ENCODE data around the gene PEMT.

The PEMT gene

DNA sequence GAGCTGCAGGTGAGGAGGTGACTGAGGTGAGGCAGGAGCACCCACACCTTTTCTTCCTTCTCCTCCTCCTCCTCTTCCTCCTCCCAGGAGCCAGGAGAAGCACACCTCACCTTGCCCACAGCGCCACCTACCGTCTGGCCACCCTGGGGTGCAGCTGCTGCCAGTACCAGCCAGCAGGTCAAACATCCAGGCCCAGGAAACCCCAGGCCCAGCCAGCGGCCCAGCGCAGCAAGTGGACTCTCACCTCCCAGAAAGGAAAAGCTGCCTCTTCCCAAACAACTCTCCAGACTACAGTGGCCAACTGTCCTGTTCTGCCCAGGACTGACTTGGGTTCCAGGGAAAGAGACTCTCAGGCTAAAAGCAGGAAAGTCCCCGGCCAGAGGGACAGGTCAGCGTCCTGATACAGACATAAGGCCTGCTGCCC is 22.7 kb downstream of the PEMT start:
- peak; percentile 66 for DNase-seq (ENCODE audit: low read depth)
- H3K9ac ChIP-seq (ENCODE audit: low read length) = peak overlapping the region; percentile 56
- peaks cover 7% of the 10 kb centered on the region for H3K36me3 ChIP-seq (ENCODE audit: control insufficient read depth, insufficient read depth, low read length, severe bottlenecking)

GRCh38 chr17:17567631-17568030 is 23.9 kb downstream of the PEMT start:
- Histone ChIP-seq H3K4me1 (ENCODE audit: control insufficient read depth, insufficient read depth, low read length) (peaks cover 76% of the 10 kb centered on the region), H3K9me3 (ENCODE audit: control insufficient read depth, low read length) (no peaks in the 10 kb centered on the region), H3K9ac (ENCODE audit: low read length) (peak overlapping the region; percentile 87), H3K4me3 (ENCODE audit: low read length) (peak overlapping the region; percentile 30), H3K27me3 (replicated peaks; ENCODE audit: control insufficient read depth, insufficient read depth, low read length) (no peaks in the 10 kb centered on the region), H3K36me3 (ENCODE audit: control insufficient read depth, insufficient read depth, low read length, severe bottlenecking) (peaks cover 7% of the 10 kb centered on the region)
- DNase-seq (ENCODE audit: low read depth) = no peak

More for the DNA sequence above, 22.7 kb downstream of the PEMT start:
- H3K4me3 ChIP-seq (ENCODE audit: low read length) = no peak overlapping the region
- H3K4me1 ChIP-seq (ENCODE audit: control insufficient read depth, insufficient read depth, low read length) = peaks cover 76% of the 10 kb centered on the region
- H3K9me3 ChIP-seq (ENCODE audit: control insufficient read depth, low read length) = no peaks in the 10 kb centered on the region
- no peaks in the 10 kb centered on the region for H3K27me3 ChIP-seq (replicated peaks; ENCODE audit: control insufficient read depth, insufficient read depth, low read length)

GRCh38 chr17:17566896-17567513 is 24.5 kb downstream of the PEMT start:
- no peaks in the 10 kb centered on the region for H3K27me3 ChIP-seq (replicated peaks; ENCODE audit: control insufficient read depth, insufficient read depth, low read length)
- no peak for DNase-seq (ENCODE audit: low read depth)
- H3K9me3 ChIP-seq (ENCODE audit: control insufficient read depth, low read length) = no peaks in the 10 kb centered on the region

GRCh38 chr17:17565471-17566339 is 25.8 kb downstream of the PEMT start:
- H3K9ac ChIP-seq (ENCODE audit: low read length) = peak overlapping the region; percentile 87
- H3K4me1 ChIP-seq (ENCODE audit: control insufficient read depth, insufficient read depth, low read length) = peaks cover 72% of the 10 kb centered on the region
- no peaks in the 10 kb centered on the region for H3K9me3 ChIP-seq (ENCODE audit: control insufficient read depth, low read length)
- H3K36me3 ChIP-seq (ENCODE audit: control insufficient read depth, insufficient read depth, low read length, severe bottlenecking) = peaks cover 14% of the 10 kb centered on the region
- H3K4me3 ChIP-seq (ENCODE audit: low read length) = peak overlapping the region; percentile 44
- DNase-seq (ENCODE audit: low read depth) = peak; percentile 22
- H3K27me3 ChIP-seq (replicated peaks; ENCODE audit: control insufficient read depth, insufficient read depth, low read length) = no peaks in the 10 kb centered on the region

More at GRCh38 chr17:17566896-17567513, 24.5 kb downstream of the PEMT start:
- H3K9ac ChIP-seq (ENCODE audit: low read length) = peak overlapping the region; percentile 87
- peaks cover 76% of the 10 kb centered on the region for H3K4me1 ChIP-seq (ENCODE audit: control insufficient read depth, insufficient read depth, low read length)
- H3K36me3 ChIP-seq (ENCODE audit: control insufficient read depth, insufficient read depth, low read length, severe bottlenecking) = peaks cover 7% of the 10 kb centered on the region
- peak overlapping the region; percentile 30 for H3K4me3 ChIP-seq (ENCODE audit: low read length)

DNA sequence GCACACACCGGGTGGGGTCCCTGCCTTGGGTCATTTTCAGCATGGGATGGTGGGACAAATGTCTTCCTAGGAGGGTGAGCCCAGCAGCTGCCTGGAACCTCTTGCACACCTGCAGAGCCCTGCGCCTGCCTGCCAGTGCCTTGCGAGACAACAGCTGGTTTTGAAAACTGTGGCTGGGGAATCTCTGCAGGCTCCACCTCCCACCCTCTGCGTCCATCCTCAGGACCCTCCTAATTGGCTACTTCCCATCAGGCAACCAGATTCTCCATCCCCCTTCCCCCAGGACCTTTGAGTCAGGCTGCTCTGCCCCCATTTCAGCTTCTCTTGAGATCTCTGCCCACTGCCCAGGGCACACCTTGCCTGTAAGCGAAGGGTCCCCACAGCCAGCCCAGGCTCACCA is 26.6 kb downstream of the PEMT start:
- peaks cover 12% of the 10 kb centered on the region for H3K36me3 ChIP-seq (ENCODE audit: control insufficient read depth, insufficient read depth, low read length, severe bottlenecking)
- peaks cover 64% of the 10 kb centered on the region for H3K4me1 ChIP-seq (ENCODE audit: control insufficient read depth, insufficient read depth, low read length)
- DNase-seq (ENCODE audit: low read depth) = no peak
- no peaks in the 10 kb centered on the region for H3K27me3 ChIP-seq (replicated peaks; ENCODE audit: control insufficient read depth, insufficient read depth, low read length)
- peak overlapping the region; percentile 87 for H3K9ac ChIP-seq (ENCODE audit: low read length)
- no peaks in the 10 kb centered on the region for H3K9me3 ChIP-seq (ENCODE audit: control insufficient read depth, low read length)
- peak overlapping the region; percentile 44 for H3K4me3 ChIP-seq (ENCODE audit: low read length)

DNA sequence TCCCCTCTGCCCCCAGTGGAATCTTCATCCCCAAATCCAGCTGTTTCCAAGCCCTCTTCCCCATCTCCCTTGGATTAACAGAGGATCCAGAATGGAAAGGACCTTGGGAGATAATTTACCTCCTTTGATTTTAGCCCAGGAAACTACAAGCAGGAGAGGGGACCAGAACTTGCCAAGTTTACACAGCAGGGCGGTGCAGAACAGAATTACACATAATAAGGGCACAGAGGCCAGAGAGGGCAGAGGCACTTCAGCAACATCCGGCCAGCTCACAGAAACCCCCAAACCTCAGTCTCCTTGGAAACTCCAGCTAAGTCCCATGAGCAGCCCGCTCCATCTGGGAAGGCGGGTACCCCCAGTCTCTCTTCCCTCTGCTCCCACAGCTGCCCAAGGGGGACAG is 27.2 kb downstream of the PEMT start:
- no peak for DNase-seq (ENCODE audit: low read depth)
- Histone ChIP-seq H3K36me3 (ENCODE audit: control insufficient read depth, insufficient read depth, low read length, severe bottlenecking) (peaks cover 12% of the 10 kb centered on the region), H3K4me3 (ENCODE audit: low read length) (no peak overlapping the region), H3K4me1 (ENCODE audit: control insufficient read depth, insufficient read depth, low read length) (peaks cover 58% of the 10 kb centered on the region), H3K9me3 (ENCODE audit: control insufficient read depth, low read length) (no peaks in the 10 kb centered on the region), H3K27me3 (replicated peaks; ENCODE audit: control insufficient read depth, insufficient read depth, low read length) (no peaks in the 10 kb centered on the region), H3K9ac (ENCODE audit: low read length) (peak overlapping the region; percentile 87)

GRCh38 chr17:17563530-17563929 is 28.0 kb downstream of the PEMT start:
- H3K4me3 ChIP-seq (ENCODE audit: low read length) = no peak overlapping the region
- H3K36me3 ChIP-seq (ENCODE audit: control insufficient read depth, insufficient read depth, low read length, severe bottlenecking) = peaks cover 12% of the 10 kb centered on the region
- H3K9me3 ChIP-seq (ENCODE audit: control insufficient read depth, low read length) = no peaks in the 10 kb centered on the region
- peak overlapping the region; percentile 87 for H3K9ac ChIP-seq (ENCODE audit: low read length)
- no peak for DNase-seq (ENCODE audit: low read depth)
- no peaks in the 10 kb centered on the region for H3K27me3 ChIP-seq (replicated peaks; ENCODE audit: control insufficient read depth, insufficient read depth, low read length)
- H3K4me1 ChIP-seq (ENCODE audit: control insufficient read depth, insufficient read depth, low read length) = peaks cover 50% of the 10 kb centered on the region

DNA sequence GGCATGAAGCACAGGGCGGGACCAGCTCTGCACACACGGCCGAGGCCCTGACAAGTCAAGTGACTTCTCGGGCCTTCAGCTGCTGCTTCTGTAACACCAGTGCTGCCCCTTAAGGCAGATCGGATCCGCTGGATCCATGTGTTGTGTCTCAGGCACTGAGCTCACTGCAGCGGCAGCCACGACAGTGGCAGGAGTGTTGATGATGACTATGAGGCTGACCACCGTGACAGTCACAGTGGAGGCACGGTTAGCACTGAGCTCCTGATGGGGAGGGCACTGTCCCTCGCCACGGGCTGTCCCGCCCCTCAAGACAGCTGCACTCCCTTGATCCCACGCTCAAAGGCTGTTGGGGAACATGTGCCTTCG is 29.4 kb downstream of the PEMT start:
- no peaks in the 10 kb centered on the region for H3K9me3 ChIP-seq (ENCODE audit: control insufficient read depth, low read length)
- H3K4me3 ChIP-seq (ENCODE audit: low read length) = no peak overlapping the region
- DNase-seq (ENCODE audit: low read depth) = no peak
- no peak overlapping the region for H3K9ac ChIP-seq (ENCODE audit: low read length)
- H3K36me3 ChIP-seq (ENCODE audit: control insufficient read depth, insufficient read depth, low read length, severe bottlenecking) = peaks cover 17% of the 10 kb centered on the region
- H3K4me1 ChIP-seq (ENCODE audit: control insufficient read depth, insufficient read depth, low read length) = peaks cover 37% of the 10 kb centered on the region
- no peaks in the 10 kb centered on the region for H3K27me3 ChIP-seq (replicated peaks; ENCODE audit: control insufficient read depth, insufficient read depth, low read length)

DNA sequence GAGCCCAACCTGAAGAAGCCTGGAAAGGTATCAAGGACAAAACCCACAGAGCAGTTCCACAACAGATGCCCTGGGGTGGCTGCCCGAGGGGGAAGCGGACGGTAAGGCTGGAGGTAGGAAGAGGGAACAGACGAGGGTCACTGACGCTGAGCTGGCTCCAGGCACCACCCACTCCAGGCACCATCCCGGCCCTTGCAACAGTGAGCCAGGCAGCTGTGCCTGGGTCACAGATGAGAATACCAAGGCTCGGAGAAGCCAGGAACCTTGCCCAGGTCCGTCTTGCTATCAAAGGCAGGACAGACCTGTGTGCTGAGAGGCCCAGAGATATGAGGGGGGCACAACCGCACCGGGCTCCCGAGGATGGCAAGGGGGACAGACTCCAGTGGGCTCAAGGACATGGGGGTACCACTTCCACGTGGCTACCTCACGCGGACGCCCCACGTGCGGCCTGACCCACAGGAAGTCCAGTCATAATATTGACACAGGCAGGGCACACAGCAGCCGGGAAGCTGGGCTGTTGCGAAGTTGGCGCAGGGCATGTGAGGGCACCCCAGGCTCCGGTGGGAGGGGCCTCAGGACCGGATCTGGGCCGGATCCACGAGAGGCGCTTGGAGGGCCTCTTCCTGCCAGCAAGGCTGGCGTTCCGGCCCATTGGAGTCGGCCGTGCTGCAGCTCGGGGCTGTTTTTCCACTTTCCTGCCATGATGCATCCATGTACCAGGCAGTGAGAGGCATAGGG is 29.9 kb downstream of the PEMT start:
- H3K4me1 ChIP-seq (ENCODE audit: control insufficient read depth, insufficient read depth, low read length) = peaks cover 31% of the 10 kb centered on the region
- no peak for DNase-seq (ENCODE audit: low read depth)
- no peaks in the 10 kb centered on the region for H3K27me3 ChIP-seq (replicated peaks; ENCODE audit: control insufficient read depth, insufficient read depth, low read length)
- no peaks in the 10 kb centered on the region for H3K9me3 ChIP-seq (ENCODE audit: control insufficient read depth, low read length)
- no peak overlapping the region for H3K9ac ChIP-seq (ENCODE audit: low read length)
- H3K4me3 ChIP-seq (ENCODE audit: low read length) = no peak overlapping the region
- H3K36me3 ChIP-seq (ENCODE audit: control insufficient read depth, insufficient read depth, low read length, severe bottlenecking) = peaks cover 17% of the 10 kb centered on the region

DNA sequence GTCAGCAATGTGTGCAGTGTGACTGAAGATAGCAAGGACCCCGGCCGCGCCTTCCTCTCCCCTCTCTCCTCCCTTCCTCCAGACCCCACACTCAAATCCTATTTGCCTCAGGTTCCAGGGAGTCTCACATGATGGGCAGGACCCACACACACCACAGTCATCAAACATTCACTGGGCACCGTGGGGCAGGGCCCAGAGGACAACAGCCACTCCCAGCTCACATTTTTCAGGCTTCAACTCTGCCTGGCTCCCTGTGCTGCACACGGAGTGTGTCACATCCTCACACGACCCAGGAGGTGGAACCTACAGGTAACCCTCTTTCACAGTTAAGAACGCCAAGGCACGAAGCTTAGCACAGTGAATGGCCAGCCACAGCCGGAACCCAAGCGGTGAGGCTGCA is 30.5 kb downstream of the PEMT start:
- H3K4me1 ChIP-seq (ENCODE audit: control insufficient read depth, insufficient read depth, low read length) = peaks cover 25% of the 10 kb centered on the region
- no peak overlapping the region for H3K4me3 ChIP-seq (ENCODE audit: low read length)
- H3K9me3 ChIP-seq (ENCODE audit: control insufficient read depth, low read length) = no peaks in the 10 kb centered on the region
- DNase-seq (ENCODE audit: low read depth) = no peak
- no peak overlapping the region for H3K9ac ChIP-seq (ENCODE audit: low read length)
- peaks cover 19% of the 10 kb centered on the region for H3K36me3 ChIP-seq (ENCODE audit: control insufficient read depth, insufficient read depth, low read length, severe bottlenecking)
- no peaks in the 10 kb centered on the region for H3K27me3 ChIP-seq (replicated peaks; ENCODE audit: control insufficient read depth, insufficient read depth, low read length)

- Histone ChIP-seq H3K36me3 (ENCODE audit: control insufficient read depth, insufficient read depth, low read length, severe bottlenecking) (peaks cover 26% of the 10 kb centered on the region), H3K4me3 (ENCODE audit: low read length) (no peak overlapping the region), H3K27me3 (replicated peaks; ENCODE audit: control insufficient read depth, insufficient read depth, low read length) (no peaks in the 10 kb centered on the region), H3K9me3 (ENCODE audit: control insufficient read depth, low read length) (no peaks in the 10 kb centered on the region), H3K4me1 (ENCODE audit: control insufficient read depth, insufficient read depth, low read length) (peaks cover 17% of the 10 kb centered on the region), H3K9ac (ENCODE audit: low read length) (no peak overlapping the region)
- DNase-seq (ENCODE audit: low read depth) = no peak
Measured at GRCh38 chr17:17560167-17560566, 31.3 kb downstream of the PEMT start.
